Gastrocnemius medialis (tissue), 4 donors: ENCODE data around the gene GNAQ. TPM values are rescaled to one million over a fixed set of nuclear protein-coding genes. Genes with fewer than 3 reads are reported as not detected.

Experiments used
- ATAC-seq, 2 donors: fragments of 150-250 bp; one replicate each; pipeline ENCODE4 v1.9.1; 2016
- DNase-seq, 2 donors: peaks; one replicate each; pipeline ENCODE4 v3.0.0-alpha.2; 2019
- H3K27ac ChIP-seq, 4 donors: fragments of 200-600 bp; sonication (generic); 1 replicate in 1 of 4; 2 replicates in 3 of 4; pipeline ENCODE4 v1.5.1; 2016 to 2018; ENCODE audit warnings: mild to moderate bottlenecking in 2 of 4, moderate library complexity in 1 of 4
- H3K27me3 ChIP-seq, 3 donors: fragments of 200-600 bp; sonication (generic) in 2 of 3; 1 replicate in 1 of 3; 2 replicates in 2 of 3; pipeline versions ENCODE4 v1.5.1 to v1.6.0; 2016 to 2019; ENCODE audit warnings: mild to moderate bottlenecking in 1 of 3, moderate library complexity in 1 of 3
- H3K36me3 ChIP-seq, 2 donors: fragments of 200-600 bp; sonication (generic) in 1 of 2; one replicate each; pipeline ENCODE4 v1.5.1; 2017 to 2018
- H3K4me1 ChIP-seq, 2 donors: fragments of 200-600 bp; sonication (generic) in 1 of 2; one replicate each; pipeline ENCODE4 v1.5.1; 2016 to 2017; ENCODE audit warnings: mild to moderate bottlenecking in 2 of 2
- H3K4me3 ChIP-seq, 4 donors: fragments of 200-600 bp; sonication (generic) in 3 of 4; 1 replicate in 1 of 4; 2 replicates in 3 of 4; pipeline ENCODE4 v1.5.1; 2016 to 2019; ENCODE audit warnings: mild to moderate bottlenecking in 2 of 4
- H3K9me3 ChIP-seq, 3 donors: fragments of 200-600 bp; sonication (generic) in 2 of 3; 1 replicate in 1 of 3; 2 replicates in 2 of 3; pipeline ENCODE4 v1.5.1; 2016 to 2019
- CTCF ChIP-seq, 5 experiments: fragments of 450-650 bp in 3 of 5; fragments of 200-600 bp in 2 of 5; sonication (generic) in 2 of 5; IDR thresholded peaks in 4 of 5; conservative IDR thresholded peaks in 1 of 5; 1 replicate in 4 of 5; 2 replicates in 1 of 5; pipeline ENCODE4 v1.5.1; 2016 to 2019; ENCODE audit warnings: antibody characterized with exemption in 5 of 5, mild to moderate bottlenecking in 3 of 5, moderate library complexity in 3 of 5
- POLR2A ChIP-seq, 2 donors: fragments of 450-650 bp; IDR thresholded peaks; one replicate each; pipeline ENCODE4 v1.6.1; 2017; ENCODE audit warnings: antibody characterized with exemption in 2 of 2, mild to moderate bottlenecking in 2 of 2, moderate library complexity in 2 of 2
- in situ Hi-C, 4 donors: fragments of 200-750 bp; cut with MboI; loops; one replicate each; pipeline versions ENCODE4 v1.15.0 to v1.8.0; 2017; ENCODE audit warnings: low sequenced_read_pairs in 4 of 4
- intact Hi-C: fragments of 100-400 bp; cut with DNase I; formaldehyde crosslinking; loops from one replicate; pipeline ENCODE4 v1.15.1; 2023; ENCODE audit warnings: low total_unique reads
- total RNA-seq, 4 donors: library from RNA; depleted of rRNA; stranded (reverse); fragments of >200 nt; gene quantifications; one replicate each; pipeline versions ENCODE4 v1.1.0 to v1.2.3, GENCODE V29; 2016

Gene GNAQ
- total RNA-seq, 4 donors from 2014 or later, result 11.3 to 25.9 (median 18.7) TPM

GRCh38 chr9:77853716-77854115 is 177.9 kb downstream of the GNAQ start:
- H3K36me3 ChIP-seq, result no peaks in the 10 kb centered on the region
- TF ChIP-seq POLR2A (IDR thresholded peaks at IDR 0.05) (no peak), CTCF (IDR thresholded peaks at IDR 0.05 in 4 of 5, conservative IDR thresholded peaks at IDR 0.05 in 1 of 5) (no peak)
- no peaks in the 10 kb centered on the region for H3K9me3 ChIP-seq
- DNase-seq (no peak), ATAC-seq (no peak)
- intact Hi-C loops, result no loop called here
- no peaks in the 10 kb centered on the region for H3K27me3 ChIP-seq
- in situ Hi-C loops, result no loop called here
- H3K4me1 ChIP-seq, result peaks cover 5 to 8% of the 10 kb centered on the region in 2 donors
- H3K4me3 ChIP-seq, result no peak overlapping the region
- H3K27ac ChIP-seq, result no peak overlapping the region

- H3K9me3 ChIP-seq, result no peaks in the 10 kb centered on the region
- H3K4me3 ChIP-seq, result no peak overlapping the region
- DNase-seq (no peak), ATAC-seq (peak in 1 of 2 donors; percentile 16)
- peak overlapping the region; percentile 15 to 53 (median 28) for H3K27ac ChIP-seq
- H3K4me1 ChIP-seq, result peaks cover 15 to 20% of the 10 kb centered on the region in 2 donors
- intact Hi-C loops (no loop called here), in situ Hi-C loops (no loop called here)
- H3K27me3 ChIP-seq, result no peaks in the 10 kb centered on the region
- TF ChIP-seq CTCF (IDR thresholded peaks at IDR 0.05 in 4 of 5, conservative IDR thresholded peaks at IDR 0.05 in 1 of 5) (no peak), POLR2A (IDR thresholded peaks at IDR 0.05) (no peak)
- no peaks in the 10 kb centered on the region for H3K36me3 ChIP-seq
Measured at GRCh38 chr9:77851882-77852595, 179.6 kb downstream of the GNAQ start.

- in situ Hi-C loops (loop anchor here in 2 of 4 donors (10.0 to 25.0 kb wide), 2 partner anchors 64 to 188 kb away; partner anchors contain the start of gene GNAQ (in 1 of the 2)), intact Hi-C loops (loop anchor here (2.0 to 10.0 kb wide), 3 partner anchors 42 to 394 kb away; no protein-coding TSS in a partner anchor)
- peak overlapping the region; percentile 52 to 76 (median 72) for H3K27ac ChIP-seq
- H3K4me3 ChIP-seq, result no peak overlapping the region
- H3K4me1 ChIP-seq, result peaks cover 15 to 23% of the 10 kb centered on the region in 2 donors
- no peaks in the 10 kb centered on the region for H3K27me3 ChIP-seq
- TF ChIP-seq CTCF (IDR thresholded peaks at IDR 0.05 in 4 of 5, conservative IDR thresholded peaks at IDR 0.05 in 1 of 5) (no peak), POLR2A (IDR thresholded peaks at IDR 0.05) (no peak)
- no peaks in the 10 kb centered on the region for H3K9me3 ChIP-seq
- DNase-seq, result peak; percentile 79
- H3K36me3 ChIP-seq, result no peaks in the 10 kb centered on the region
- ATAC-seq, result peak; percentile 96 to 97
Measured at GRCh38 chr9:77848897-77849296, 182.7 kb downstream of the GNAQ start.

- no peak overlapping the region for H3K4me3 ChIP-seq
- peaks cover 15 to 23% of the 10 kb centered on the region in 2 donors for H3K4me1 ChIP-seq
- ATAC-seq (no peak), DNase-seq (no peak)
- TF ChIP-seq CTCF (IDR thresholded peaks at IDR 0.05 in 4 of 5, conservative IDR thresholded peaks at IDR 0.05 in 1 of 5), result no peak
- no peak for TF ChIP-seq POLR2A (IDR thresholded peaks at IDR 0.05)
- intact Hi-C loops, result loop anchor here (2.0 to 10.0 kb wide), 3 partner anchors 42 to 394 kb away; no protein-coding TSS in a partner anchor
- no peaks in the 10 kb centered on the region for H3K9me3 ChIP-seq
- H3K27ac ChIP-seq, result peak overlapping the region; percentile 52 to 76 (median 72)
- in situ Hi-C loops, result loop anchor here in 2 of 4 donors (10.0 to 25.0 kb wide), 2 partner anchors 64 to 189 kb away; partner anchors contain the start of gene GNAQ (in 1 of the 2)
- H3K36me3 ChIP-seq, result no peaks in the 10 kb centered on the region
- H3K27me3 ChIP-seq, result no peaks in the 10 kb centered on the region
Measured at GRCh38 chr9:77848404-77848803, 183.2 kb downstream of the GNAQ start.
